ENCODE measurements around the gene CARHSP1.
"Not testable (repeated sequence)": the region's sequence is repeated elsewhere in the genome, so short reads cannot be mapped to it uniquely, and the experiment has no call there.

Gene CARHSP1

DNA sequence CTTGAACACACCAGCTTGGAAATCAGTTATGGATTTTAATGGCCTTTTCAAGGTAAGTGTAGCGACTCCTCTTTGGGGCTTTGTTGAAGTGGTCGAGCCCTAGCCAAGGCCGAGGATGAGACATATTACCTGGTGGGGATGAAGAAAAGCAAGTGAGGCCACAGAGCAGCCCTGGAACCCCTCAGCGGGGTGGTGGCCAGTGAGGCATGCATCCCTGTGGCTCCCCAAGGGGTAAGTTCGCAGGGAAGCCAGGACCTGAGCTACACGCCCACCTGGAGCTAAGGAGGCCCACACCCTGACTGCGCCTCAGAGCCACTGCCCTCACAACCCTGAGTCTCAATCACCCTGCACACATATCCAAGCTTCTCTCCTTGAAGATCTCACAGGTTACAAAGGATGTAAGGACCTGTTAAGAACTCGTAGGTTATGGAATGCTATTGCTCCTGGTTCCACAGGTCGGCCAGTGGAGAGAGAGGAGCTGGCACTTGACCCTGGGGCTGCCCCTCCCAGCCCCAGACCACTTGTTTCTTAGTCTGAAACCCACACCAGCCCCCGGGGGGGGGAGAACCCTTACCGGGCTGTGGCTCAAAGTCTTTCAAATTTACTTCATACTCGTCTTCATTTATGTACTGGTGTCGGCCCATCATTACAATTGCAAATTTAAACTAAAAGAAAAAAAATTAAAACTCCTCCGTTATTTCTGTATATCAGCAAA is 25.3 kb upstream of the CARHSP1 start:
- DNase-seq = no peak

DNA sequence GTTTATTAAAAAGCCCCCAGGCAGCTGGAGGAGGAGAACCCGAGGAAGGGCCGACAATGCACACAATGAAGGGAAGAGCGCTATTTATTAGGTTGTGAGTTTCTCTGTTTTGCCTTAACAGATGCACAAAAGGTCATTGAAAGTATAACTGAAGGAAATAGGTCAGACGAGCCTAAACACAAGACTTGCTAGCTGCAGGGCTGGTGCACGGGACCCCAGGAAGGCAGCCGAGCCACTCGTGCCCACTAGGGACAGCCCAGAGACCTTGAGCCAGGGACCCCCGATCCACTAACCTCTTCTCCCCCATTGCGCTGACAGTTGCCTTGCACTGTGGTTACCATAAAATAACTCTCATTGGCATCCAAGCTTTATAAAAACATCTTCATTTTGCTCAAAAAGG is 24.6 kb upstream of the CARHSP1 start:
- DNase-seq = no peak

DNA sequence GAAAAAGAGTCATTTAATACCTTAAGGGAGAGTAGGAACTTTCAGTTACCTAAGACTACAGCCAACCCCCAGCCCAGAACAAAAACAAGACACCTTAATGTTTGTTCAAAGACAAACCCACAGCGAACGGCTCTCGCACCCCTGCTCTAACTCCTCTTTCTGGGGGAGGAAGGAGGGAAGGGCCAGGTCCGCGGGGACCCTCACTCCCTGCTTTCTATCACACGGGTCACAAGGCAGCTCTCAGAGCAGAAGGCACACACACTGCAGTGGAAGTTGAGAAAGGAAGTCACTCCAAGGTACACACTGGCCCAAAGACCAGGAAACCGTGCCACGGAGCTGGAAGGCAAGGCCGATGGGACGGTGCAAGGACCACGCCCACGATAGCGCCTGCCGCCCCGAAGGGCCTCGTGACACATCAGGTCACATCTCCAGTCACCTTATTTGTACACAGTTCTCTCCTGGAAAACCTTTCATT is 23.3 kb upstream of the CARHSP1 start:
- DNase-seq = no peak

DNA sequence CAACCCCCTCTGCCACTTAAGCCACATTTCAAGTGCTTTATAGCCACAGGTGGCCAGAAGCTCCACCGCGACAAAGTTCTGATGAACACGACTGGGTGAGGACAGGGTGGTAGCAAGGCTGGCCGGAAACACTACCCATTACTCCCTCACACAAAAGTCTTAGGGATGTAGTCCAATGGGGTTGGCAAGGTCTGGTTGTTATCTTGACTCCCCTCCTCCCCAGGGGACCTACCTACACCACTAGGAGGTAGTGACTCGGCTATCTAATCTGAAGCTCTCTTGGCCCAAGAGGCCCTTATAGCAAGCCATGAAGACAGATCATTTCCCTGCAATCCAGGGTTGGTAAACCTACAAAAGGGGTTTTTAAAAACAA is 21.7 kb upstream of the CARHSP1 start:
- DNase-seq = no peak

DNA sequence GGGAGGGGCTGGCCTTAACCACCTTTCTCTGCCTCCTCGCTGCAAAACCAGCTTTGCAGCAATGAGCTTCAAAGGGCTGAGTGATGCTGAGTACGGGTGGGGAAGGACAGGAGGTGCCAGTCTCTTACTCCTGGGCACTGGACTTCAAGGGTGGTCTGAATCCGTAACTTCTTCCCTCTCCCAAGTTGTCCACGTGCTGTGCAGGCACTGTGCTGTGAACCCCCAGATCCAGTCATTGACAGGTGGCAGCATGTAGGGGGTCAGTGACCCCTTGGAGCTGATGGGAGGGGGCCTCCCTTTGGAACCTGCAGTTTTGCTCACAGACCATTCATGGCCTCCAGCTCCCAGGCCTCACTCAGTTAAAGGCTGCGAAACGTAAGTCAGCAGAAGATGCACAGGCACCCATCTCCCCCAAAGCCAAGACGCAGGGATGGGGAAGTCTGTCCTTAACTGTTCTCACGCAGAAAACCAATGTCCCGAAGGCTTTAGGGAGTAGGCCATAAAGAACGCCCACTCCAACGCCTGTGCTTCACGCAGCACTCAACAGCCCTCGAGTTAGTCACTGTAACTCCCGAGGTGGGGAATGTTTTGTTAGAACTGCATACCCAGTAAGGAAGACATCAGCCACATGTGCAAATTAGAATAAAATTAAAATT is 21.2 kb upstream of the CARHSP1 start:
- DNase-seq = no peak

- no peak for DNase-seq
Measured at GRCh38 chr16:8888951-8889892, 20.4 kb upstream of the CARHSP1 start.

GRCh38 chr16:8887952-8888560 is 19.2 kb upstream of the CARHSP1 start:
- peak in 51 of 58 donors; percentile 13 to 96 (median 56) for DNase-seq

DNA sequence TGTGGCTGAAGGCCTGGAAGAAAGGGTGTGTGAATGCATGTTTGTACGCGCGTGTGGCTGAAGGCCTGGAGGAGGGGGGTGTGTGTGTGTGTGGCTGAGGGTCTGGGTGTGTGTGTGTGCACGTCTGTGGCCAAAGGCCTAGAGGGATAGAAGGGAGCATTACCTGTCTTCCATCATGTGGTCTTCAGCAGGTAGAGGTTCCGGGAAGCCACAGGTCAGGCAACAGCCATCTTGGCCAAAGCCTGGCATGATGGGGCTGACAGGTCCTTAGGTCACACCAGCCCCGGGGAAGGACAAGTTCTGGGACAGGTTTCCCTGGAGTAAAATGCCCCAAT is 18.6 kb upstream of the CARHSP1 start:
- no peak for DNase-seq

DNA sequence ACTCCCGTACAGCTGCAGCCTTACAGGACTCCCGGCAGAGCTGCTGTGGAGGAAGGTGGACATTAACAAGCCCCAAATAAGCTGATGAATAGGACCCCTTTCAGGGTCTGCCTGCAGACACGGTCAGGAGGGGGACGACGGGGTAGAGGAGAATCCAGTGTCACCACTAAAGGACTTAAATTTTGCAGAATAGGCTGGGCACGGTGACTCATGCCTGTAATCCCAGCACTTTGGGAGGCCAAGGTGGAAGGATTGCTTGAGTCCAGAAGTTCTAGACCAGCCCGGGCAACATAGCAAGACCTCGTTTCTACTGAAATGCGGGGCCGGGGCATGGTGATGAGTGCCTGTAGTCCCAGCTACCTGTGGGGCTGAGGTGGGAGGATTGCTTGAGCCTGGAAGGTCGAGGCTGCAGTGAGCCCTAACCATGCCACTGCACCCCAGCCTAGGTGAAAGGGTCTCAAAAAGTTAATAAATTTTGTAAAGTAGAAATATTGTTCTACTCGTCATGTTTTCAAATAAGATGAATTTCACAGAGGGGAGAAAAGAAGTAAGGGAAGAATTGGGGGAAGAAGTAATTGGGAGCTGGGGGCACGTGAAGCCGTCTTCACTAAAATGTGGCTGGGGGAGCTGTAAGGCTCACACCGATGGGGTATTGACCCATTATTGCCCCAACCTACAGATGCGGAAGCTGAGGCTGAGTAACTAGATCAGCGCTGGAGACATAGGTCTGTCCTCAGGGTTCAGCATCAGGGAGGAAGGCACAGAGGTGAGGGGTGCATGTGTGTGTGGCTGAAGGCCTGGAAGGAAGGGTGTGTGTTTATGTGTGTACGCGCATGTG is 18.0 kb upstream of the CARHSP1 start:
- DNase-seq = no peak

- DNase-seq = no peak
Measured at GRCh38 chr16:8885674-8886592, 17.1 kb upstream of the CARHSP1 start.

- no peak for DNase-seq
Measured at GRCh38 chr16:8882725-8883377, 14.0 kb upstream of the CARHSP1 start.

- no peak for DNase-seq
Measured at GRCh38 chr16:8882041-8882617, 13.3 kb upstream of the CARHSP1 start, which contains the start of gene LITAFD. Gene LITAFD (plus strand): TSS chr16:8882351. CDS start chr16:8884356, 2,005 bp downstream.

- no peak for DNase-seq
Measured at GRCh38 chr16:8880839-8881510, 12.2 kb upstream of the CARHSP1 start.

DNA sequence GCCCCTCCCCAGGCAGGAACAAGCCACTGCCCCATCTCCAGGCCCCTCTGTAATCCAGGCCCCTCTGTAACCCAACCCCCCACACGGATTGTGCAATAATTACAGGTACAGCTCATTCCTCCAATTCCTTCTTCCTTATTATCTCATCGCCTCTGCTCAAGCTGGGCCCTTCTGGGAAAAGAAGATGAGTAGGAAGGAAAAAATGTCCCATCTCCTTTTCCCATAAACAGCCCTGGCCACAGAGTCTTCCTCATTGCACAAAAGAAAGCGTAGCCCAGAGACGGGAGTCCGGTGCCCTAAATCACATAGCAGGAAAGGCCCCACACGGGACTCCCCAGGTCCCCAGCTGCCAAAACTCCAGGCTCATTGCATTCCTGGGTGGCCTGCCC is 9.7 kb upstream of the CARHSP1 start:
- no peak for DNase-seq

GRCh38 chr16:8877894-8878522 is 9.2 kb upstream of the CARHSP1 start:
- DNase-seq = no peak

DNA sequence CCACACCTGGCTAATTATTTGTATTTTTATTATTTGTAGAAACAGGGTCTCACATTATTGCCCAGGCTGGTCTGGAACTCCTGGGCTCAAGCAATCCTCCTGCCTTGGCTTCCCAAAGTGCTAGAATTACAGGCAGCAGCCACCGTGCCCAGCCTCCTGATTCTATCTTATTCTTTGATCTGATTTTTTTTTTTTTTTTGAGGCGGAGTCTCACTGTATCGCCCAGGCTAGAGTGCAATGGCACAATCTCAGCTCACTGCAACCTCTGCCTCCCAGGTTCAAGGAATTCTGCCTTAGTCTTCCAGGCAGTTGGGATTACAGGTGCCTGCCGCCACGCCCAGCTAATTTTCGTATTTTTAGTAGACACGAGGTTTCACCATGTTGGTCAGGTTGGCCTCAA is 6.5 kb upstream of the CARHSP1 start:
- DNase-seq = not testable (repeated sequence)

GRCh38 chr16:8874388-8874787 is 5.6 kb upstream of the CARHSP1 start:
- no peak for DNase-seq

GRCh38 chr16:8873866-8874195 is 5.0 kb upstream of the CARHSP1 start:
- not testable (repeated sequence) for DNase-seq

All from anterior cingulate cortex (tissue), 58 donors.